Activated CD8-positive, alpha-beta T cell treated with anti-CD3 and anti-CD28 coated beads, Interleukin-2, amount 10 ng/mL, durations not matched to agents 7 days and 5 days (primary cell): ENCODE measurements around the gene SRPK1. TPM values are rescaled to one million over a fixed set of nuclear protein-coding genes. Genes with fewer than 3 reads are reported as not detected.

Experiments
- ATAC-seq: fragments of 150-1000 bp; cut with Tn5 transposase; one replicate; pipeline ENCODE4 v1.10.0; 2021; ENCODE audit warnings: moderate library complexity
- CTCF ChIA-PET: fragments of 350-600 bp; sonication (Branson Sonifier 250); formaldehyde crosslinking; loops from one replicate; lab custom pipeline; 2021; ENCODE audit warnings: antibody characterized with exemption; lab: Charles Lee
- POLR2A ChIA-PET: fragments of 350-600 bp; sonication (Branson Sonifier 250); formaldehyde crosslinking; loops from one replicate; lab custom pipeline; 2021; ENCODE audit warnings: antibody characterized with exemption; lab: Charles Lee
- DNase-seq: peaks from one replicate; pipeline ENCODE4 v3.0.0-alpha.2; 2020
- H3K27ac Mint-ChIP-seq: one replicate; pipeline ENCODE4 v1.8.0; 2021; ENCODE audit warnings: mild to moderate bottlenecking, mixed read lengths
- H3K27me3 Mint-ChIP-seq: one replicate; pipeline ENCODE4 v1.8.0; 2021; ENCODE audit warnings: low read depth, mixed read lengths
- H3K36me3 Mint-ChIP-seq: one replicate; pipeline ENCODE4 v1.8.0; 2021; ENCODE audit warnings: low read depth, mixed read lengths
- H3K4me1 Mint-ChIP-seq: one replicate; pipeline ENCODE4 v1.8.0; 2021; ENCODE audit warnings: low read depth, mixed read lengths
- H3K4me3 Mint-ChIP-seq: one replicate; pipeline ENCODE4 v1.8.0; 2021; ENCODE audit warnings: mild to moderate bottlenecking, mixed read lengths
- H3K9me3 Mint-ChIP-seq: one replicate; pipeline ENCODE4 v1.8.0; 2022; ENCODE audit warnings: mixed read lengths; ENCODE audit not compliant: insufficient read depth
- total RNA-seq, 2 experiments: library from RNA; stranded (reverse); gene quantifications; one replicate each; pipeline ENCODE4 v1.2.3, GENCODE V29; 2021

Gene SRPK1
- 10 to 100 TPM; 81.2 to 86.3 TPM for total RNA-seq

- Mint-ChIP-seq H3K4me1 (peaks cover 39% of the 10 kb centered on the region), H3K36me3 (peaks cover 24% of the 10 kb centered on the region), H3K27me3 (no peaks in the 10 kb centered on the region), H3K27ac (peak within 1 kb of the TSS; percentile 96), H3K4me3 (peak within 1 kb of the TSS; percentile 98), H3K9me3 (no peaks in the 10 kb centered on the region)
- ATAC-seq (peak; percentile 87), DNase-seq (peak; percentile 90)
- POLR2A ChIA-PET: interaction anchor here (0.7 to 1.0 kb wide), 2 partner anchors 107 to 200 kb away, joined by 4 to 6 read pairs; partner anchors contain the start of gene MAPK14
- CTCF ChIA-PET: interaction anchor here (0.8 to 1.5 kb wide), 6 partner anchors 16 to 420 kb away, joined by 3 to 7 read pairs (median 4); no protein-coding TSS in a partner anchor
Observed at GRCh38 chr6:35920793-35921732, at the start of gene SRPK1. Gene SRPK1 (minus strand): TSS chr6:35921098. CDS start chr6:35921056, 42 bp downstream.

DNA sequence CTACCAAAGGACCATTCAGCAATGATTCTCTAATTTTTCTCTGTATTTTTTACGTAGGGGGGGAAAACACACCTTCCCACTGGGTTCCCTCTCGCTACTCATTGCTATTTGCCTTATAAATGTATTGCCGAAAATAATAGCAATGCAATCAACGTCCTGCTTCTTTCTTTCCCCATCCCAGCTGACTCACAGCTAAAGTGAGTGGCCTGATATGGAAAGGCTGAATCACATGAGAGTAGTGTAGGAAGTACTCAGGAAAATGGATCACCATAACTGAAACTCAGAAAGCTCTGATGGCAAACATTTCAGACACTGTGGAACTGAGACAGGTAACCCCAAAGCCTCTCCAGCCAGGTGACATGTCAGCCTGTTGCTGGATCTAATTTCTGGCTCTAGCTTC is 49.3 kb upstream of the SRPK1 start:
- H3K36me3 Mint-ChIP-seq: no peaks in the 10 kb centered on the region
- peaks cover 2% of the 10 kb centered on the region for H3K4me1 Mint-ChIP-seq
- ChIA-PET POLR2A (no interaction called here), CTCF (no interaction called here)
- H3K9me3 Mint-ChIP-seq: no peaks in the 10 kb centered on the region
- H3K27me3 Mint-ChIP-seq: peaks cover 10% of the 10 kb centered on the region
- no peak overlapping the region for H3K4me3 Mint-ChIP-seq
- ATAC-seq (no peak), DNase-seq (no peak)
- no peak overlapping the region for H3K27ac Mint-ChIP-seq

GRCh38 chr6:35969646-35970045 is 48.7 kb upstream of the SRPK1 start:
- ChIA-PET POLR2A (no interaction called here), CTCF (no interaction called here)
- no peak overlapping the region for H3K4me3 Mint-ChIP-seq
- DNase-seq (no peak), ATAC-seq (no peak)
- H3K36me3 Mint-ChIP-seq: no peaks in the 10 kb centered on the region
- peaks cover 10% of the 10 kb centered on the region for H3K27me3 Mint-ChIP-seq
- no peak overlapping the region for H3K27ac Mint-ChIP-seq
- no peaks in the 10 kb centered on the region for H3K9me3 Mint-ChIP-seq
- H3K4me1 Mint-ChIP-seq: peaks cover 2% of the 10 kb centered on the region

DNA sequence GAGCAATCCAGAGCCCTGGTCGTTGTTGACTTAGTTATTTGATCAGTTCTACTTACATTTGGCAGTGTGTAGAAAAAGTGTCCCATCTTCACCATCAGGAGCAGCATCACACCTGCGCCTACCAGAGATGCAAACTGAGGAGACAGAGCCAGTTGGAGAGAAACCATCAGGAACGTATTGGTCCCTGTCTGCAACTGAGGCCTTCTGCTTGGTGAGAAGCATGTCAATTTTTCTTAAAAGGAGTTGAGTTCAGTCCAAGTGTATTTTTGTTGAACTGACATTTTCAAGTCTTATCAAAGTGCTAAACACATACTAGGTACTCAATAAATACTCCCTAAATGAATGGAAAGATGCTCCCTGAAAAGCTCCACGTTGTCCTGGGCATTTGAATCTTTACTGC is 47.9 kb upstream of the SRPK1 start:
- Mint-ChIP-seq H3K27me3 (peaks cover 10% of the 10 kb centered on the region), H3K4me3 (no peak overlapping the region), H3K9me3 (no peaks in the 10 kb centered on the region), H3K27ac (no peak overlapping the region), H3K36me3 (no peaks in the 10 kb centered on the region), H3K4me1 (peaks cover 2% of the 10 kb centered on the region)
- ATAC-seq (no peak), DNase-seq (no peak)
- ChIA-PET CTCF (interaction anchor here (0.6 kb wide), 1 partner anchor 83 kb away, joined by 3 read pairs; no protein-coding TSS in a partner anchor), POLR2A (no interaction called here)

GRCh38 chr6:35967076-35967774 is 46.3 kb upstream of the SRPK1 start:
- no peaks in the 10 kb centered on the region for H3K9me3 Mint-ChIP-seq
- no peaks in the 10 kb centered on the region for H3K36me3 Mint-ChIP-seq
- peaks cover 11% of the 10 kb centered on the region for H3K27me3 Mint-ChIP-seq
- DNase-seq (no peak), ATAC-seq (no peak)
- H3K4me3 Mint-ChIP-seq: no peak overlapping the region
- H3K27ac Mint-ChIP-seq: no peak overlapping the region
- ChIA-PET CTCF (interaction anchor here (0.7 kb wide), 1 partner anchor 127 kb away, joined by 3 read pairs; no protein-coding TSS in a partner anchor), POLR2A (no interaction called here)
- no peaks in the 10 kb centered on the region for H3K4me1 Mint-ChIP-seq

DNA sequence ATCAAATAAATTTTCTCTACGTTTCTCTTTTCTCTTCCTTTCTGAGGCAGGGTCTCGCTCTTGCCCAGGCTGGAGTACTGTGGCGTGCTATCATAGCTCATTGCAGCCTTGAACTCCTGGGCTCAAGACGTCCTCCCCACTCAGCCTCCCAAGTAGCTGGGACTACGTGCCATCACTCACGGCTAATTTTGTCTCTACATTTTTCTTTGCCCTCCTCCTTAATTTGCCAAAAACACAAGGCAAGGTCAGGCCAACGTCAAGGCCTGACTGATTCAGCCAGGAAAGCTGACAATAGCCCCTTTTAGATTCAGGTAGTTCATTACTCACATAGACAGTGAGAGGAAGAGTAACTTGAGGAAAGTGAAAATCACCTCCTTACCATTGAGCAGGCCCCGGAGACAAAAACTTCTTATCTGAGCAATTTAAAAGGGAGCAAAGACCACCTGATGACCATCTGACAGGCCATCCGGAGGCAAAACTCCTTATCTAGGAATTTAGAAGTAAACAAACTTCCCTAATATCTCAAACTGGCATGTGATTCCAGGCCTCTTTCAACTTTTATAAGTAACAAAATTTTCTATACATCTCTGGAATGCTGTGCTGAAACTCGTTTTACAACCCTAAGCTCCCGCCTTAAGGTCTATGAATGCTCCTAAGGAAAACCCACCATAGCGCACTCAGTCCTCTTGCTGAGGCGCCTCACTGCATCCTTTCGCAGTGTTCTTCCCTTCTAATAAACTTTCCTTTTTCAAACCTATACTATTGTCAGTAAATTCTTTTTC is 42.1 kb upstream of the SRPK1 start:
- no peak for ATAC-seq
- Mint-ChIP-seq H3K9me3 (no peaks in the 10 kb centered on the region), H3K27me3 (peaks cover 35% of the 10 kb centered on the region), H3K27ac (no peak overlapping the region), H3K36me3 (no peaks in the 10 kb centered on the region), H3K4me1 (no peaks in the 10 kb centered on the region), H3K4me3 (no peak overlapping the region)
- ChIA-PET CTCF (no interaction called here), POLR2A (no interaction called here)
- DNase-seq: no peak

GRCh38 chr6:35960187-35960586 is 39.3 kb upstream of the SRPK1 start:
- H3K9me3 Mint-ChIP-seq: no peaks in the 10 kb centered on the region
- peaks cover 29% of the 10 kb centered on the region for H3K27me3 Mint-ChIP-seq
- no peak for ATAC-seq
- CTCF ChIA-PET: no interaction called here
- no peak for DNase-seq
- H3K4me3 Mint-ChIP-seq: no peak overlapping the region
- no peaks in the 10 kb centered on the region for H3K4me1 Mint-ChIP-seq
- H3K27ac Mint-ChIP-seq: no peak overlapping the region
- POLR2A ChIA-PET: no interaction called here
- no peaks in the 10 kb centered on the region for H3K36me3 Mint-ChIP-seq

- peaks cover 19% of the 10 kb centered on the region for H3K27me3 Mint-ChIP-seq
- ATAC-seq (no peak), DNase-seq (no peak)
- no peak overlapping the region for H3K4me3 Mint-ChIP-seq
- H3K27ac Mint-ChIP-seq: no peak overlapping the region
- POLR2A ChIA-PET: no interaction called here
- peaks cover 7% of the 10 kb centered on the region for H3K4me1 Mint-ChIP-seq
- CTCF ChIA-PET: interaction anchor here (0.7 to 1.4 kb wide), 2 partner anchors 141 to 201 kb away, joined by 3 read pairs; no protein-coding TSS in a partner anchor
- H3K36me3 Mint-ChIP-seq: no peaks in the 10 kb centered on the region
- H3K9me3 Mint-ChIP-seq: no peaks in the 10 kb centered on the region
Observed at GRCh38 chr6:35955970-35956369, 35.1 kb upstream of the SRPK1 start.

DNA sequence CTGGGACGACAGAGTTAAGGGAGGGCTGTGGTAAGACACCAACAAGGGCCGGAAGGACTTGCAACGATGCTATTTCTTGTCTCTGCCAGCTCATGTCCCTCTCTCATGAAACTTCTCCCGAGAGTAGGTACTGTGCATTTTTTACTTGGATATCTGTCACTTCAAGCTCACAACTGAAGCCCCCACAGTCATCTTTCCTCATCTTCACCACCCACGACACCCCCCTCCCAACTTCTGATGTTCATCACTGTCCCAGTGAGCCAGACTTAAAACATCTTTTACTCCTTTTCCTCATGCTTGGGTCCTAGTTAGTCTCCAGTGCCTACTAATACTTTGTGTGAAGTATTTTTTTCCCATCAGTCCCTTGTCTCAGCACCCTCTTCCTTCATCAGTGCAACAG is 34.6 kb upstream of the SRPK1 start:
- Mint-ChIP-seq H3K4me1 (peaks cover 7% of the 10 kb centered on the region), H3K36me3 (no peaks in the 10 kb centered on the region), H3K9me3 (no peaks in the 10 kb centered on the region), H3K27me3 (peaks cover 16% of the 10 kb centered on the region), H3K27ac (no peak overlapping the region), H3K4me3 (no peak overlapping the region)
- ATAC-seq: no peak
- DNase-seq: no peak
- POLR2A ChIA-PET: no interaction called here
- CTCF ChIA-PET: interaction anchor here (1.4 kb wide), 1 partner anchor 141 kb away, joined by 3 read pairs; no protein-coding TSS in a partner anchor

DNA sequence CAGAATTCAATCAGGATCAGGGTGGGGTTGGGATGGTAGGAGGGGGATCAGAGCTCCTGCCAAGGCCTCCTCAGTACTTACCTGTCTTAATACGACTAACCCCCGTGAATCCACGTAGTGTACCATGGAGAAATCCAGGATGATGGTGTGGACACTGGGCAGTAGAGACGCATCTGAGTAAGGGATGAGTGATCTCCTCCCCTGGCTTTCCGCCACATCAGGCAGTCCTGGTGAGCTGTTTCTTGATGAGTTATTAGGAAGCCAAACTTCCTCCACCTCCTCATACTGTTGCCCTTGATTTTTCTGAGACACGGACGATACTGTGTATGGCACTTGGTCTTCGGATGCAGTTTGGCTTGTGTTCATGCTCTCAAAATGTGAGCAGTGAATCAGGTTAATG is 34.2 kb upstream of the SRPK1 start:
- Mint-ChIP-seq H3K36me3 (no peaks in the 10 kb centered on the region), H3K9me3 (no peaks in the 10 kb centered on the region), H3K27me3 (peaks cover 13% of the 10 kb centered on the region), H3K4me1 (peaks cover 7% of the 10 kb centered on the region), H3K4me3 (no peak overlapping the region), H3K27ac (no peak overlapping the region)
- ATAC-seq (no peak), DNase-seq (no peak)
- CTCF ChIA-PET: interaction anchor here (0.9 to 2.1 kb wide), 3 partner anchors 18 to 218 kb away, joined by 3 to 8 read pairs (median 3); partner anchors contain the start of gene ARMC12
- POLR2A ChIA-PET: no interaction called here

- H3K27ac Mint-ChIP-seq: no peak overlapping the region
- DNase-seq (no peak), ATAC-seq (no peak)
- ChIA-PET CTCF (interaction anchor here (0.9 to 2.1 kb wide), 3 partner anchors 19 to 370 kb away, joined by 3 to 8 read pairs (median 5); partner anchors contain the start of gene ARMC12), POLR2A (no interaction called here)
- no peak overlapping the region for H3K4me3 Mint-ChIP-seq
- H3K36me3 Mint-ChIP-seq: no peaks in the 10 kb centered on the region
- peaks cover 10% of the 10 kb centered on the region for H3K27me3 Mint-ChIP-seq
- no peaks in the 10 kb centered on the region for H3K9me3 Mint-ChIP-seq
- H3K4me1 Mint-ChIP-seq: peaks cover 7% of the 10 kb centered on the region
Observed at GRCh38 chr6:35954333-35954732, 33.4 kb upstream of the SRPK1 start.
